SU-DHL-6 (cell line): Measurements from ENCODE around the gene TIAM2.

Experiments used
- EZH2phosphoT487 ChIP-seq: fragments of 200-600 bp; sonication (generic), shearing (Covaris generic); conservative IDR thresholded peaks from 2 replicates; pipeline ENCODE4 v1.6.1; 2018; ENCODE audit warnings: mild to moderate bottlenecking, antibody characterized with exemption, low read length, moderate library complexity, mixed read lengths
- TF ChIP-seq, protein P1 (sequence below): fragments of 200-600 bp; sonication (generic); IDR thresholded peaks from one replicate; pipeline ENCODE4 v1.5.1; 2017; ENCODE audit warnings: antibody characterized with exemption, mild to moderate bottlenecking, low read length, moderate library complexity; ENCODE audit not compliant: insufficient read depth, poor library complexity, severe bottlenecking

DNA sequence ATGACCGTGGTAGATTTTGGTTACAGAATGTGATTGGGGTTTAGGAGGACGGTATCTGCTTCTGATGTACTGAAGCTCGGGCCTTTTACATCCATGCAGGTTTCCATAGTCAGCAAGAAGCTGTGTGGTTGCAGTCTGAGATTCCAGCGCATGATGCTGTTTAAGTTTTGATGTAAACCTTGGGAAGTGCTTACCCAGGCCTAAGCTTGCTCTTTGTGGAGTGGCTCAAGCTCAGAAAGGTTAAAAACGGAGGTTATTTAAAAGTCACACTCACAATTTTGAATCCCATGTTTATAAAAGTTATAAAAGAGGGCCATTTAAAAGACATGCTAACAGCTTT is 121.4 kb downstream of the TIAM2 start:
- TF ChIP-seq, protein P1, sequence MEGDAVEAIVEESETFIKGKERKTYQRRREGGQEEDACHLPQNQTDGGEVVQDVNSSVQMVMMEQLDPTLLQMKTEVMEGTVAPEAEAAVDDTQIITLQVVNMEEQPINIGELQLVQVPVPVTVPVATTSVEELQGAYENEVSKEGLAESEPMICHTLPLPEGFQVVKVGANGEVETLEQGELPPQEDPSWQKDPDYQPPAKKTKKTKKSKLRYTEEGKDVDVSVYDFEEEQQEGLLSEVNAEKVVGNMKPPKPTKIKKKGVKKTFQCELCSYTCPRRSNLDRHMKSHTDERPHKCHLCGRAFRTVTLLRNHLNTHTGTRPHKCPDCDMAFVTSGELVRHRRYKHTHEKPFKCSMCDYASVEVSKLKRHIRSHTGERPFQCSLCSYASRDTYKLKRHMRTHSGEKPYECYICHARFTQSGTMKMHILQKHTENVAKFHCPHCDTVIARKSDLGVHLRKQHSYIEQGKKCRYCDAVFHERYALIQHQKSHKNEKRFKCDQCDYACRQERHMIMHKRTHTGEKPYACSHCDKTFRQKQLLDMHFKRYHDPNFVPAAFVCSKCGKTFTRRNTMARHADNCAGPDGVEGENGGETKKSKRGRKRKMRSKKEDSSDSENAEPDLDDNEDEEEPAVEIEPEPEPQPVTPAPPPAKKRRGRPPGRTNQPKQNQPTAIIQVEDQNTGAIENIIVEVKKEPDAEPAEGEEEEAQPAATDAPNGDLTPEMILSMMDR, result no peak
- TF ChIP-seq EZH2phosphoT487, result no peak
